H1 (cell line): ENCODE data around the gene TFDP1.

Experiments used
- CBX8 ChIP-seq: fragments of 300-800, 300-1000 bp; sonication (generic); IDR thresholded peaks from 2 replicates; pipeline ENCODE4 v1.7.1; 2016; ENCODE audit warnings: low read depth, low read length, borderline replicate concordance
- CREB1 ChIP-seq: IDR thresholded peaks from 2 replicates; pipeline ENCODE4 v1.6.1; 2012; ENCODE audit warnings: inconsistent platforms
- POLR2AphosphoS5 ChIP-seq: IDR thresholded peaks from 2 replicates; pipeline ENCODE4 v1.6.1; 2011; ENCODE audit warnings: low read depth, low read length
- RFX5 ChIP-seq: IDR thresholded peaks from 2 replicates; pipeline ENCODE4 v1.6.1; 2011; ENCODE audit warnings: low read depth, low read length, improper control_type of control experiment, borderline replicate concordance
- SIN3A ChIP-seq, 2 experiments: IDR thresholded peaks in 1 of 2; conservative IDR thresholded peaks in 1 of 2; 2 replicates each; pipeline ENCODE4 v1.6.1; 2011 to 2012; ENCODE audit warnings: low read length in 2 of 2, improper control_type of control experiment in 1 of 2, low read depth in 1 of 2, mild to moderate bottlenecking in 1 of 2
- TAF1 ChIP-seq: IDR thresholded peaks from 2 replicates; pipeline ENCODE4 v1.6.1; 2011; ENCODE audit warnings: mild to moderate bottlenecking, low read depth, low read length
- TF ChIP-seq, protein P1 (sequence below), 3 experiments: IDR thresholded peaks; 1 replicate in 2 of 3; 2 replicates in 1 of 3; pipeline versions ENCODE4 v1.5.1 to v1.6.1; 2011; ENCODE audit warnings: low read length in 3 of 3, mild to moderate bottlenecking in 3 of 3, inconsistent platforms in 2 of 3, low read depth in 1 of 3, moderate library complexity in 1 of 3; ENCODE audit not compliant: insufficient read depth in 1 of 3; ENCODE audit errors: control extremely low read depth in 1 of 3

DNA sequence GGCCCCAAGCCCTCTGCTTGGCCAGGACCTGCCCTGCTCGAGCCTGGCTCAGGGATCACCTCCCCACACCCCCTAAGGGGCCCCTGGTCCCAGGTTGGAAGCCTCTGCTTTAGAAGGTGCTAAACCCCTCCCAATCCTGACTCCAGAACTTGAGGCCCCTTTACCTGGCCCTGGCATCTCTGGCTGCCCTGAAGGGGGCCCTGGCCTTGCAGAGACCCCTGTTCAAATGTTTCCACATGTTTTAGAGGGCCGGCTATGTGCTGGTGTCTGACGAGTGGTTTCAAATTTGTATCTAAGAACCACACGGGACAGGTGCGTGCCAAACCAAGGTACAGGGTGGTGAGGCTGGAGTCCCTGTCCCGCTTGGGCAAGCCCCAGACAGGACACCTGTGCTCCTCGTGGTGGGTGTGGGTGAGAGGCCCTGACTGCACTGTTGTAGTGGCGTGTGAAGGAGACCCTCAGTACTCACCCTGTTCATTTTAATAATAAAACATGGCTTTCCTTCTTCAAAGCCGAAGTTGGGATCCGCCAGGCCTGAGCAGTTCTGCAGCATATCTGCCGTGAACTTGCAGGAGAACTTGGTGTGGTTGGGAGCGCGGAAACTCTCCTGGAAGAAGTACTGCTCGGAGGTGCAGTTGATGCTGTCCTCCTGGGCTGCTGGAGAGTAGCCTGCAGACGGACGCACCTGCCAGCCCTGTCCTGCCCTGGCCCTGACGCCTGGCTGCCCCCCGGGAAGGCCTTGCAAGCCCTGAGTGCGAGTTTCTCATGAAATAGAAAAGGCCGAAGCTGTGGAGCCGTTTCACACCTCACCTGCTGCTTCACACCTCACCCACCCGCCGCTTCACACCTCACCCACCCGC lies 68.1 kb downstream of the TFDP1 start:
- TF ChIP-seq, protein P1, sequence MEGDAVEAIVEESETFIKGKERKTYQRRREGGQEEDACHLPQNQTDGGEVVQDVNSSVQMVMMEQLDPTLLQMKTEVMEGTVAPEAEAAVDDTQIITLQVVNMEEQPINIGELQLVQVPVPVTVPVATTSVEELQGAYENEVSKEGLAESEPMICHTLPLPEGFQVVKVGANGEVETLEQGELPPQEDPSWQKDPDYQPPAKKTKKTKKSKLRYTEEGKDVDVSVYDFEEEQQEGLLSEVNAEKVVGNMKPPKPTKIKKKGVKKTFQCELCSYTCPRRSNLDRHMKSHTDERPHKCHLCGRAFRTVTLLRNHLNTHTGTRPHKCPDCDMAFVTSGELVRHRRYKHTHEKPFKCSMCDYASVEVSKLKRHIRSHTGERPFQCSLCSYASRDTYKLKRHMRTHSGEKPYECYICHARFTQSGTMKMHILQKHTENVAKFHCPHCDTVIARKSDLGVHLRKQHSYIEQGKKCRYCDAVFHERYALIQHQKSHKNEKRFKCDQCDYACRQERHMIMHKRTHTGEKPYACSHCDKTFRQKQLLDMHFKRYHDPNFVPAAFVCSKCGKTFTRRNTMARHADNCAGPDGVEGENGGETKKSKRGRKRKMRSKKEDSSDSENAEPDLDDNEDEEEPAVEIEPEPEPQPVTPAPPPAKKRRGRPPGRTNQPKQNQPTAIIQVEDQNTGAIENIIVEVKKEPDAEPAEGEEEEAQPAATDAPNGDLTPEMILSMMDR (IDR thresholded peaks at IDR 0.05; ENCODE audit: control extremely low read depth in 1 of 3, insufficient read depth in 1 of 3, low read depth in 1 of 3, low read length in 3 of 3), result no peak
- no peak for TF ChIP-seq CREB1
- no peak for TF ChIP-seq POLR2AphosphoS5
- TF ChIP-seq RFX5, result no peak
- no peak for TF ChIP-seq SIN3A (conservative IDR thresholded peaks at IDR 0.05 in 1 of 2, IDR thresholded peaks at IDR 0.05 in 1 of 2; ENCODE audit: low read depth in 1 of 2, low read length in 2 of 2)
- no peak for TF ChIP-seq TAF1
- no peak for TF ChIP-seq CBX8
